OCI-LY1 (cell line): ENCODE measurements around the gene DCLK1.

ENCODE experiments used
- H2AFZ ChIP-seq: fragments of 200-600 bp; sonication (generic), shearing (Covaris generic); 2 replicates; pipeline ENCODE4 v1.6.0; 2014; ENCODE audit warnings: antibody characterized with exemption, mild to moderate bottlenecking, low read length
- H3F3A ChIP-seq: fragments of 200-600 bp; sonication (generic), shearing (Covaris generic); 2 replicates; pipeline ENCODE4 v1.6.0; 2014; ENCODE audit warnings: mild to moderate bottlenecking, antibody characterized with exemption, low read length, moderate library complexity; ENCODE audit not compliant: insufficient read depth
- H3K27ac ChIP-seq: fragments of 200-600 bp; sonication (generic); 2 replicates; pipeline ENCODE4 v1.5.1; 2014; ENCODE audit warnings: low read length, mixed run types, mild to moderate bottlenecking, low read depth; ENCODE audit not compliant: poor library complexity, severe bottlenecking
- H3K27me3 ChIP-seq: fragments of 200-600 bp; sonication (generic); 2 replicates; pipeline ENCODE4 v1.6.0; 2014; ENCODE audit warnings: antibody characterized with exemption, mild to moderate bottlenecking, low read length, moderate library complexity; ENCODE audit not compliant: insufficient read depth
- H3K36me3 ChIP-seq: fragments of 200-600 bp; sonication (generic); 2 replicates; pipeline ENCODE4 v1.6.1; 2014; ENCODE audit warnings: mild to moderate bottlenecking, antibody characterized with exemption, low read length, moderate library complexity, mixed read lengths; ENCODE audit not compliant: insufficient read depth
- H3K4me1 ChIP-seq: fragments of 200-600 bp; sonication (generic); 2 replicates; pipeline ENCODE4 v1.5.1; 2014; ENCODE audit warnings: mild to moderate bottlenecking, low read length, moderate library complexity; ENCODE audit not compliant: insufficient read depth, severe bottlenecking
- H3K4me2 ChIP-seq: fragments of 200-600 bp; sonication (generic), shearing (Covaris generic); 2 replicates; pipeline ENCODE4 v1.6.1; 2014; ENCODE audit warnings: low read length
- H3K4me3 ChIP-seq: fragments of 200-600 bp; sonication (generic); 2 replicates; pipeline ENCODE4 v1.5.1; 2014; ENCODE audit warnings: low read length, low read depth, mild to moderate bottlenecking, mixed read lengths; ENCODE audit not compliant: poor library complexity, severe bottlenecking
- H3K79me2 ChIP-seq: fragments of 200-600 bp; shearing (Covaris generic); 2 replicates; pipeline ENCODE4 v1.6.1; 2016; ENCODE audit warnings: mixed run types, low read length, mixed read lengths; ENCODE audit not compliant: insufficient read depth
- H3K9ac ChIP-seq: fragments of 200-600 bp; sonication (generic), shearing (Covaris generic); 2 replicates; pipeline ENCODE4 v1.6.1; 2014; ENCODE audit warnings: mild to moderate bottlenecking, low read length, mixed read lengths
- H3K9me2 ChIP-seq: fragments of 200-600 bp; sonication (generic), shearing (Covaris generic); 2 replicates; pipeline ENCODE4 v1.6.1; 2014; ENCODE audit warnings: low read depth, mild to moderate bottlenecking, low read length, mixed read lengths
- H3K9me3 ChIP-seq: fragments of 200-600 bp; shearing (Covaris generic); 2 replicates; pipeline ENCODE4 v1.6.1; 2014; ENCODE audit warnings: low read length, mixed read lengths
- H4K20me1 ChIP-seq: fragments of 200-600 bp; sonication (generic), shearing (Covaris generic); 2 replicates; pipeline ENCODE4 v1.6.0; 2016; ENCODE audit warnings: mild to moderate bottlenecking, low read length; ENCODE audit not compliant: insufficient read depth
- CTCF ChIP-seq: fragments of 200-600 bp; sonication (generic), shearing (Covaris generic); IDR thresholded peaks from 2 replicates; pipeline ENCODE4 v1.5.1; 2017; ENCODE audit warnings: mild to moderate bottlenecking, antibody characterized with exemption, low read length, moderate library complexity, mixed read lengths
- EZH2 ChIP-seq: fragments of 200-600 bp; sonication (generic), shearing (Covaris generic); IDR thresholded peaks from 2 replicates; pipeline ENCODE4 v1.8.0; 2017; ENCODE audit warnings: borderline replicate concordance, mixed run types, mild to moderate bottlenecking, antibody characterized with exemption, low read length, moderate library complexity, mixed read lengths

Gene DCLK1

GRCh38 chr13:36133950-36134626 lies 2.9 kb upstream of the DCLK1 start:
- Histone ChIP-seq H2AFZ (no peak overlapping the region), H3F3A (no peaks in the 10 kb centered on the region), H3K9me3 (no peaks in the 10 kb centered on the region), H3K4me1 (no peaks in the 10 kb centered on the region), H3K9me2 (no peaks in the 10 kb centered on the region), H3K4me2 (no peak overlapping the region), H3K27ac (no peak overlapping the region), H3K9ac (no peak overlapping the region), H3K79me2 (no peaks in the 10 kb centered on the region), H3K4me3 (no peak overlapping the region), H3K27me3 (no peaks in the 10 kb centered on the region), H4K20me1 (no peaks in the 10 kb centered on the region), H3K36me3 (no peaks in the 10 kb centered on the region)
- TF ChIP-seq EZH2: no peak
- TF ChIP-seq CTCF: no peak

- Histone ChIP-seq H4K20me1 (no peaks in the 10 kb centered on the region), H3K4me1 (no peaks in the 10 kb centered on the region), H3K9me2 (no peaks in the 10 kb centered on the region), H3K9ac (no peak overlapping the region), H3K79me2 (no peaks in the 10 kb centered on the region), H3K4me3 (no peak overlapping the region), H3K27me3 (no peaks in the 10 kb centered on the region), H3K36me3 (no peaks in the 10 kb centered on the region), H3K27ac (no peak overlapping the region), H3F3A (no peaks in the 10 kb centered on the region), H3K4me2 (no peak overlapping the region), H2AFZ (no peak overlapping the region), H3K9me3 (no peaks in the 10 kb centered on the region)
- no peak for TF ChIP-seq CTCF
- TF ChIP-seq EZH2: no peak
Measured at GRCh38 chr13:36132376-36132775, 1.2 kb upstream of the DCLK1 start.

- H3K27ac ChIP-seq: no peak overlapping the region
- no peaks in the 10 kb centered on the region for H3K4me1 ChIP-seq
- H3K9me2 ChIP-seq: no peaks in the 10 kb centered on the region
- H3K27me3 ChIP-seq: no peaks in the 10 kb centered on the region
- no peaks in the 10 kb centered on the region for H3F3A ChIP-seq
- H3K36me3 ChIP-seq: no peaks in the 10 kb centered on the region
- no peaks in the 10 kb centered on the region for H3K9me3 ChIP-seq
- H3K4me3 ChIP-seq: no peak overlapping the region
- H3K4me2 ChIP-seq: no peak overlapping the region
- H4K20me1 ChIP-seq: no peaks in the 10 kb centered on the region
- H3K79me2 ChIP-seq: no peaks in the 10 kb centered on the region
- no peak for TF ChIP-seq CTCF
- no peak for TF ChIP-seq EZH2
- H2AFZ ChIP-seq: no peak overlapping the region
- H3K9ac ChIP-seq: no peak overlapping the region
Measured at GRCh38 chr13:36131931-36132297, 732 bp upstream of the DCLK1 start.
